GM18505 (cell line): ENCODE data around the gene PDZD8.

Experiments used
- ATAC-seq: cut with Tn5 transposase; IDR thresholded peaks from one replicate; pipeline ENCODE4 v1.9.1; 2021; ENCODE audit not compliant: unreplicated experiment
- POLR2A ChIP-seq: IDR thresholded peaks from 4 replicates; pipeline ENCODE4 v1.6.1; 2011; ENCODE audit warnings: borderline replicate concordance; ENCODE audit not compliant: insufficient read depth, insufficient read length; ENCODE audit errors: extremely low read depth

Gene PDZD8

DNA sequence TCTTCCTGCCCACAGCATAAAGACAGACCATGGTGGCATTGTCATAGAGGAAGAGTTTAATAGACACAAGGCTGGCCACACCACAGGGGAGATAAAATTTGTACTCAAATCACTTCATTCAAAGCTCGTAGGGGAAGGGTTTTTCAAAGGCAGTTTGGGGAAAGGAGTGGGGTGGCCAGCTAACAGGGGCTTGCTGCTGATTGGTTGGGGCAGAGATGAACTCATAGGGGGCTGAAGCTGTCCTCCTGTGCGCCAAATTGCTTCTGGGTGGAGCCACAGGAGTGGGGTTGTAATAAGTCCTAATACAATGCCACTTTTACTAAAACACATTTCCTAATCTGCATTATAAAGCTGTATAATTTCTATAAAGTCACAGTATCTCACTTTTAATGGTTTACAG, 22.5 kb downstream of the PDZD8 start:
- no peak for ATAC-seq
- no peak for TF ChIP-seq POLR2A

DNA sequence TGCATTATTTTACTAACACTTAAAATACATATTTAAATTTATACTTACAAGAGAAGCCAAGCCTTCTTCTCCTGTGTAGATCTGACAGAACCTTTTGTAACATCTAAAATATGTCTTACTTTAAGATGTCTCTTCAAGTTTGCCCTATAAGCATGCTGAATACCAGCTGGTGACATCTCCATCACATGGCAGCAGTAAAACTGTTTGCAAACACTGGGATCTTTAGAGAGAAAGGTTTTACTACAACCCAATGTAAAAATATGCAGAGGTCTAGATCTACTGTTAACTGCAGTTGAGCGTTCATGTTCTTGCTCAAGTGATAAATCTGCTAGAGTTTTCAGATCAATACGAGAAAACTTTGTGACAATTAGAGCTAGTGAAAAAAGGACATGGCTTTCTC, 23.2 kb downstream of the PDZD8 start:
- TF ChIP-seq POLR2A = no peak
- ATAC-seq = no peak

DNA sequence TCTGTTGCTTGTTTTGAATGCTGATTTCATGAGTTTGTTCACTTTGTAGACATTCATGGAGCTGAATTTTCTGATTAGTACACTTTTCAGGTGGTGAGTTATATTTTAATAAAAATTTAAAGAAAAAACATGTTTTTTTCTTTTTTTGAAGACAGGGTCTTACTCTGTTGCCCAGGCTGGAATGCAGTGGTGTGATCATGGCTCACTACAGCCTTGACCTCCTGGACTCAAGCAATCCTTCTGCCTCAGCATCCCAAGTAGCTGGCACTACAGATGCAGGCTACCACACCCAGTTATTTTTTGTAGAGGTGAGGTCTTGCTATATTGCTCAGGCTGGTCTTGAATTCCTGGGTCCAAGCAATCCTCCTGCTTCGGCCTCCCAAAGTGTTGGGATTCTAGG, 23.7 kb downstream of the PDZD8 start:
- no peak for ATAC-seq

DNA sequence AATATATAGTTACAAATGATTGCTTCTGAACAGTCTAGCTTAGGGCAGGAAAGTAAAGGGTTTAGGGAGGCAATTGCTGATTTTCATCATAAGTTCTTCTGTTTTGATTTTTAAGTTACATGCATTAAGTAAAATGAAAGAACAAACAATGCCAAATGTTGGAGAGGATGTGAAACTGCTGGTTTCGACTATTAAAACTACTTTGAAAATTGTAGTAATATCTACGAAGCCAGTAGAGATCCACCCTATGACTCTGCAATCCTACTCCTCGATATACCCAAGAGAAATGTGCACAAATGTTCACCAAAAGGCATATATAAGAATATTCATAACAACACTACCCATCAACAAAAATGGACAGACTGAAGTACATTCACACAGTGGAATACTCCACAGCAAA, 24.3 kb downstream of the PDZD8 start:
- peak; percentile 73 for ATAC-seq
- no peak for TF ChIP-seq POLR2A

More for the DNA sequence above, 23.7 kb downstream of the PDZD8 start:
- no peak for TF ChIP-seq POLR2A

DNA sequence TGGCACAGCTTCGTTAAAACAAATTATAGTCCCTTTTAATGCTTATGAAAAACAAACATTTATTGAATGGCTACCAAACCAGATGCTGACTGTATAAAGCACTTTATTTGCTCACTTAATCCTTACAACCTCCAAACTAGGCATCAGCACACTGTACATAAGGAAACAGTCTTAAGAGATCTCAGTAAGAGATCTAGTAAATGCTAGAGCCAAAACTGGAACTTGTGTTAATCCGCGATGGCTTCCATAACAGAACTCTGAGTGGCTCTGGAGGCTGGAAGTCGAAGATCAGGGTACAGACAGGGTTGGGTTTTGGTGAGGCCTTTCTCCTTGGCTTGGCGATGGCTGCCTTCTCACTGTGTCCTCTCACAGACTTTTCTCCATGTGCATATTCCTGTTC, 27.0 kb downstream of the PDZD8 start:
- TF ChIP-seq POLR2A = no peak
- no peak for ATAC-seq

DNA sequence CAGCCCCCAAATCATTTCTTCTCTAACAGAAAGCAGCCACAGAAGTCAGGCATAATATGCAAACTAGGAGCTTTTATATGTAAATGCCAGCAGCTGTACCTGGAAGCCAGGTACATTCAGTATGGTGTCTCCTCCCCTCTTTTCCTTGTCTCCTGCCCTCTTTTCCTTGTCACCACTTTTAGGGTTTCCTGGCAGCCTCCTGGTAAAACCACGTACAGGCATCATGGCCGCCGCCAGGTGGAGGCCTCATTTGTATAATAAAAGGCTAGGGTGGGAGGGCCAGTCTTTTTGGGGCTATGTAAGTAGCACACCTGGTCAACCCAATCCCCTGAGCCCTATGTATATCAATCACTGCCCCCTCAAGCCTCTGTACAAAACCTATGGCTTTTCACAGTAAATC, 28.7 kb downstream of the PDZD8 start:
- ATAC-seq = no peak

DNA sequence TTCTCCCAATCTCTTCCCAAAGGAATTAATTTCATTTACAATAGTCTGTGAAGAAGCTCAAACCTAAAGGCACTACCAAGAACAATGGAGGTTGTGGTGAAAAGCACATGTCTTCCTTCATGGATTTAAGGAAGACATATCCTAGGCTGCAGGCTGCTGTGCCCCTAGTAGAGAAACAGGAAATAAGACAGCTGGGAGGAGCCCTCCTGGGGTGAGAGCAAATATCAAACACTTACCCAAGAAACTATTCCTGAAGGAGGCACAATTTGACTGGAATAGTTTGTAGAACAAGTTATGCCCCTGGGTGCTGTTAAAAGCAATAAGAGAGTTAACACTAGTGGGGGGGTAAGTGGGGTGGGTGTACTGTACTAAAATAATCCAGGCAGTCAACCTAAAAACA, 30.1 kb downstream of the PDZD8 start:
- TF ChIP-seq POLR2A = no peak
- ATAC-seq = no peak

More for the DNA sequence above, 28.7 kb downstream of the PDZD8 start:
- no peak for TF ChIP-seq POLR2A

DNA sequence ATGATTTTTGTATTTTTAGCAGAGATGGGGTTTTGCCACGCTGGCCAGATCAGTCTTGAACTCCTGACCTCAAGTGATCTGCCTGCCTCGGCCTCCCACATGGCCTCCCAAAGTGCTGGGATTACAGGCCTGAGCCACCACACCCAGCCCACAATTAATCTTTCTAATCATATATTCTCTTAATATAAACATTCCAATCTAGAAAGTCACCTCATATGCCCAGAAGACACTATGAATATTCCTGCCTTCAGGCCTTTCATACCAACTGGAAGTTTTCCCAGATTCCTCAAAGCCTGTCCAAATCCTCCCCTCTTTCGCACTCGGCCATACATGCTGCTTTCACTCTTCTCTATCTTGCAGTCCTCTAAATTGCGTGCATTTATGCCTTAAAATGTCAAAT, 32.6 kb downstream of the PDZD8 start:
- TF ChIP-seq POLR2A = no peak
- ATAC-seq = no peak

DNA sequence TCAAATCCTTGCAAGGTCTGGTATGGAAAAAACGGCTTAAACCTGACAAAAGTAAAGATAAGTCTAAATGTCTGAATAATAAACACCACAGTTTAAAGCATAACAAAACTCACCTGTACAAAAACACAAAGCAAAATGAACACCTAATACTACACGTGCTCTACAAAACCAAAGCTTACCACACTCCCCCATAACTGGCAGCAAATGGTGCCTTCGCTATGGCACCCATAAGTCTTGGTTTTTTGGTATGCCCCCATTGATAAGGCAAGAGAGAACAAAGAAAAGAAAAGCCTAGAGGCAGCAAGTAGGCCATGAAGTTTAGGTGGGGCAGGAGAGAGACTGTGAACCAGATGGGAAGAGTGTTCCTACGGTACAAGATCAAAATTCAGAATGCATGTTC, 34.2 kb downstream of the PDZD8 start:
- ATAC-seq = no peak
- no peak for TF ChIP-seq POLR2A

DNA sequence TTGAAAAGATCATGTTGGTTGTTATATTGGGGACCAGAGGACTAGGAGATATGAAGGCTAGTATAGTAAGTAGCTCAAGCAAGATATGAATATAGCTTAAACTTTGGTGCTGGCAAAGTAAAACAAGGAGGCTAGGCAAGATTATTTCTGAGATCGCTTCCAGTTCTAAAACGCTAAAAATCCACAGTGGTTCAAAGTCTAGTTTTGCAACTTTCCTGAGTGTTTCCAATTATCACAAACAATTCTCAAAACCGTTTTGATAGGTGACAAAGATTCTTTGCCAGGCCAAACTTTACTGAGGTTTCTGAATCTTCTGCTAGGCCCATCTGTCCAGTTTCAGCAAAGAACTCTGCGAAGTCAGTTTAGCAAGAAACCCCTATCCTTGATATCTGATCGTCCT, 35.3 kb downstream of the PDZD8 start:
- TF ChIP-seq POLR2A = no peak
- ATAC-seq = no peak

DNA sequence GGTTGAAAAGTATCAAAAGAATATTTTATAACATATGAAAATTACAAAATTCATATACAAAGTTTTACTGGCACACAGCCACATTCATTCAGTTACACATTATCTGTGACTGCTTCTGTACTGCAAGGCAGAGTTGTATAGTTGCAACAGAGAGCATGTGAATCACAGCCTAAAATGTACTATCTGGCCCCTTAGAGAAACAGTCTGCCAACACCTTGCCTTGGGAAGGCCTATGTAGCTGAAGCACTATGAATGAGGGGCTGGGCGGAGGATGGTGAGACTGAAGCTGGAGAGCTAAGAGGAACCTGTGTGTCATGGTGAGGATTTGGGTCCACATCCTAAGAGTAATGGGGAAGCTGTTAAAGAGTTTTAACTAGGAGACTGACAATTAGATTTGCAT, 35.7 kb downstream of the PDZD8 start:
- ATAC-seq = no peak
- TF ChIP-seq POLR2A = no peak

DNA sequence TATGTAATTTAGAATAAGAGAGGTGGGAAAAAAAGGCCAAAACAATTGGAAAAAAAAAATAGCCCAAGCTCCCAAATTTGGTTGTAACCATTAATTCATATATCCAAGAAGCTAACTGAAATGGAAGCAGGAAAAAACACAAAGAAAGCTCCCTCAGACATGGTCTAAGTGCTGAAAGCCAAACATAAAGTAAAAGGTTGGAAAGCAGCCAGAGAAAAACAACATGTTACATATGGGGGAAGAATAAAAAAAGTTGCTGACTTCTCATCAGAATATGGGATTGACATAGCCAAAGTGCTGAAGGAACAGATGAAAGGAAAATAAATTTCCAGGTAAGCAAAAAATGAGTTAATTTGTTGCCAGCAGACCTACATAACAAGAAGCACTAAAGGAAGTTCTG, 40.3 kb downstream of the PDZD8 start:
- no peak for ATAC-seq
- no peak for TF ChIP-seq POLR2A

DNA sequence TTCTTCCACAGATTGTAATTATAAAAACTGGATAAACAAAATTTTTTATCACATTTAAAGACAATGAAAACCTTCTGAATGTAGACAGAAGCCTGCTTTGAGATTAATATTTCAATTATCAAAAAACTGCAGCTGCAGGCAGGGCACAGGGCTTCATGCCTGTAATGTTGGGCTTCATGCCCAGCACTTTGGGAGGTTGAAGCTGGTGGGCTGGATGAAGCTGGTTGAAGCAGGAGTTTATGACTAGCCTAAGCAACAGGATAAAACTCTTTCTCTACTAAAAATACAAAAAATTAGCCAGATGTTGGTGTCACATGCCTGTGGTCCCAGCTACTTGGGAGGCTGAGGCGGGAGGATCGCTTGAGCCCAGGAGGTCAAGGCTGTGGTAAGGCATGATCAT, 41.2 kb downstream of the PDZD8 start:
- no peak for TF ChIP-seq POLR2A
- ATAC-seq = no peak

DNA sequence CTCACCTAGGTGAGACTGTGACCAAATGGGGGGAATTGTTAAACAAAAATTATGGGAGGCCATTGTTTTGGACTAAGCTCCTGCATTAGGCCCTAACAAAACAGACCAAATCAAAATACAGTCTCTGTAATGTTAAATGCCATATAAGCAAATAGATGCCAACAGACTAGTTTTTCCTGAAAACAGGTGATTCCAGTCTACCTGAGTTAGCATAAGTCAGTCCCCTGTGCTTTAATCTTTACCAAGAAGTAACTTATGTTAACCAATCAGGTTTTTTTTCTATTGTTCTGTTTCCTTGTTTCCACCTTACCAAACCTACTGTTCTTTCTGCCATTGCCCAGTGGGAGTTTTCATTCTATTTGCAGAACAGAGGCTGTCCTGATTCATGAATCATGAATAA, 48.0 kb downstream of the PDZD8 start:
- no peak for ATAC-seq
- no peak for TF ChIP-seq POLR2A

DNA sequence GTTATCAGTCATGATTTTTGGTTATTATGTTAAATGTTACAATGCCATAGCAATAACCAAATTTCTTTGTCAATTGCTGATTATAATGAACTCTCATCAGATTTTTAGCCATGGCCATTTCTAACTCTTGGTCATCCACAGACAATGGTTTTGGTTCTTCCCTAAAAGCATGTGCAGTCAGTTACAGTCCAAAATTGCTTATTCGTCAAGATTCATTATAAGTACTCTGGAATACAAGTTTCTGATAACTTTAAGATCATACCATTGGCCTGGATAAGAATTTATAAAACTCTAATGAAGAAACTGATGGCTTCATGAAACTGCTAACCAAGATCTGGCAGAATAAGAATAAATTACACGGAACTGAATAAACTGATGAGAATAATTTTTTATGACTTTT, 50.9 kb downstream of the PDZD8 start:
- ATAC-seq = no peak
- TF ChIP-seq POLR2A = no peak
